GM18907 (cell line): ENCODE measurements around the gene AOPEP.
"Not testable (repeated sequence)": the region's sequence is repeated elsewhere in the genome, so short reads cannot be mapped to it uniquely, and the experiment has no call there.

Source experiments
- ATAC-seq: cut with Tn5 transposase; IDR thresholded peaks from one replicate; pipeline ENCODE4 v1.9.1; 2021; ENCODE audit warnings: mild to moderate bottlenecking, moderate library complexity; ENCODE audit not compliant: unreplicated experiment

Gene AOPEP

DNA sequence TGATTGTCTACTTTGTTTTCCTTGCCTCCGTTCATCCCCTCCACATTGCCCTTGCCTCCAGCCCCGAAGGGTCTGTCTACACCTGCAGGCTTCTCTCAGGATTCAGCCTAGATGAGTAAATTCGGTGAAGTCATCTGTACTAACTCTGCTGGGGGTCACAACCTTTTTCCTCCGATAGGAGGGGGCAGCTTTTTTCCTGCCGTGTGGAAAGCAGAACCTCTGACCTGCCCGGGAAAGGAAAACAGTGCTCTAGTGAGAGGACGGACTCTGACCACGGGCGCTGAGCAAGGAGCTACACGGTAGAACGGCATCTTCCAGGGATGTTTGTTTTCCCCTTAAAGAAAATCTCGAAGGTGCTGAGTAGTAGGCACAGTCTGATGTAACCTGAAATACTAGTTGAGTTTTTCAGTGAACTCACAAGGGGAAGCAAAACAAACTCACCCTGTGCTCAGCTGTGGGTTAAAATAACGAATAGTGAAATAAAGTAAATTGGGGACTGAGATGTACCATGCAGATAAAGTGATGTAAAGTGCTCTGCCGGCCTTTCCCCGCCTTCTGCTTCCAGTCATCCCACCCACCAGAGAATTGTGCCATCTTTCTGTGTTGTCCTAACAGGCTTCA, 281.8 kb downstream of the AOPEP start:
- no peak for ATAC-seq

DNA sequence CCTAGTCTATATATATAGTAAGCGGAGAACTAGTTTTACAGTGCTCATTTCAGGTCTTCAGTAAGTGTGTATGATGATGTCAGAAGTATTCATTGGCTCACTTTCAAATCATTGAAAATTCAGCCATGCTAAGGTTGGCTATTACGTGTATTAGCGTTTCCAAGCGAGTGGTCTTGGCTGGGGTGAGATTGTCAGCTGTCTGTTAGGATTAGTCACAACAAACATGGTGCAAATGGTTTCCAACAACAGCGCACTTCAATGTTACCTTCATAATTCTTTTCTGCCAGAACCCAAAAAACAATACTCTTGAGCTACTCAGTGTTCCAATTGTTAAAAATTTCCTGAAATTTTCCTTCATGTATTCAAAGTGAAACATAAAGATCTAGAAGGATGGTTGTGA, 283.0 kb downstream of the AOPEP start:
- ATAC-seq: no peak

DNA sequence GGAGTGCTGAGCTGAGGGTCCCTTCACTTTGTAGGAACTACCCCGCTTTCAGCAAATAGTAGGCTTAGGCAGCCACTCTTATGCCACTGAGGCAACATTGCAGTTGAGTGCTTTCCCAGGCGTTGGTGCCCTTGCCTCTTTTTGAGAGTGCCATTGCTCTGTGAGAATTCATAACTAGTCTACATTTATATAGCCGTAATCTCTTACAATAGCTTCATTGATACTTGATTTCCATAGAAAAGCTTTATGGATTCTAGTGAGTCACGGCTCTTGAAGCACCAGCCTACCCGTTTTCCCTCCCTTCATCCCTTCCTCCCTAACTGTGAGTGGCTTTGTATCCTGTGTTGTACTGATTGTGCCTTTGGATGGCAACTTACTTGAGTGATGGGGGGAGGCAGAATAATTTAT, 283.9 kb downstream of the AOPEP start:
- ATAC-seq: no peak

DNA sequence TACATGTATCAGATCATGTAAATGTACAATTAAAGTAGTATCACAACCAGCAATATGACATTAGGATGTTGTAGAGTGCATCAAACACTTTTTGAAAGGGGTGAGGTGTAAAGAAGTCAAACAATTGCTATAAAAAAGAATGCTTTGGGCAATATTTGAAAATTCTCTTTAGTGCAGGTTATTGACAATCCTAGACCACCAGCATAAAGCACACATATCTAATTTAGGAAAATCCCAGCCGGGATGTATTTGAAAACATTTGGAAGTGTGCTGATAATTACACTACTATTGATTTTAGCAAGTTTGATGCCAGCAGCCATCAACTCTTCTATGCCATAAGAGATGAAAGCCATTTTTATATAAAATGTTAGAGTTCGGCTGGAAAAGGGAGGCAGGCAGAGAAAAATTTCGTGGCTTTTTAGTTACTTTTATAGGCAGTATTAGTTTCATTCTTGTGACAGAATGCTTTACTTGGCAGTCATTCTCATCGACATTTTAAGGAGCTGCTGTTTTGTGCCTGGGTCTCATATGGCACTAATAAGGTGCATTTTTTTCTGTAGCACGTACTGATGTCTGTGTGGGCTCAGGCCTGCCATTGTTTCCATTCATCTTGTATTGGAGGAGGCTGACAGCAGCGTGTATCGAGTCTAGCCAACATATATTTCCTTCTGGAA, 285.7 kb downstream of the AOPEP start:
- no peak for ATAC-seq

DNA sequence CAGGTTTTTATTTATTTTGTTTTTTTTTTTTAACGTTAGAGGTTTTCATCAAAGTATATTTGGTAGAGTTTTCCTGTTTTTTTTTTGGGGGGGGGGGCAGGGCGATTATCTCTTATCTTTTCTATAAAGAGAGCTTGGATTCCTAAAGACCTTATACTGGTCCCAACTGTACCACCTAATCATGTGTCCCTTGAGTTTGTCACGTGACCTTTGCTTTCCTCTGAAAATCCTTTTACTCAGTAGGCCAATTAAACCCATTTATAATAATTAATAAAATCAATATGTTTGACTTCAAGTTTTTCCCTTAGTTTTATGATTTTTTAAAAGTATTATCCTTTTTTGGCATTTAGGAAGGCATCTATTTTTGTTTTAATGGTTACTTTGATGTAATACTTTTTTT, 286.4 kb downstream of the AOPEP start:
- no peak for ATAC-seq

DNA sequence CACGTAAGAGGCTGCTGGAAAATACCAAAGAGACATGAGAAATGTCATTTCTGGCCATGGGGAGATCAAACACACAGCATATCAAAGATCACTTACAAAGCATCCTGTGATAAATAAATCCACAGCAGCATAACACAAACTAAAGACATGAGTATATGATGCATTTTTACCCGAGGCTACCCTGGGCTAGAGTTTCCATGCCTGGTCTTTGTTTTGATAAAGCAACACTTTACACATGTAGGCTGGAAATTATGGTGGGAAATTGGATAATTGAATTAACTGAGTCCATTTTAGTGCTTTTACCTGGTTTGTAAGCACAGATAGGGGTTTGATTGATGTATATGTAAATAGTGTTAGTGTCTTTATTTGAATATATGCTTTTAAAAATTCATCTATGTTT, 288.4 kb downstream of the AOPEP start:
- no peak for ATAC-seq

DNA sequence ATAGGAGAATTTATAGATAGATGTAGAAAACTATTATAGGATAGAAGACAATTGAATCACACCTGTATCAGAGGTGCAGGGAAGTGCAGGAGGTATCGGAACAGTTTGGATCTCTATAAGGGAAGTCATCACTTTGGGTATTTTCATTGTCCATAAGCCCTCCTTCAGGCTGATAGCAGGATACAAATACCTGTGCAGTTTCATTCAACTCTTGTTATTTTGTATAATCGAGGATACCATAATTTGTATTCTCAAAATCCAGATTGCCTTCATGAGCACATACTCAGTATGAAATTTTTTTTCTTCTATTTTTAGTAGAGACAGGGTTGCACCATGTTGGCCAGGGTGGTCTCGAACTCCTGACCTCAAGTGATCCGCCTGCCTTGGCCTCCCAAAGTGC, 289.1 kb downstream of the AOPEP start:
- no peak for ATAC-seq

DNA sequence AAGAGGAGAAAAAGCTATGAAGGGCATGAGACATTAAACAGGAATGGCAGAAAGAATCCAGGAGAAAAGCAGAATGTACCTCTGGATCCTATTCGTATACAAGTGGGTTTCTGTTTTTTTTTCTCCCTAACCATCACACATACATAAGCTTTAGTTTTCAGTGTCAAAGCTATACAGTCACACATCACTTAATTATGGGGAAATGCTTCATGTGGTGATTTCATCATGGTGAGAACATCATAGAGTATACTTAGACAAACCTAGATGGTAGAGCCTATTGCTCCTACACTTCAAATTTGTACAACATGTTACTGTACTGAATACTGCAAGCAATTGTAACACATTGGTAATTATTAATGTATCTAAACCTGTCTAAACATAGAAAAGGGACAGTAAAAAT, 290.6 kb downstream of the AOPEP start:
- ATAC-seq: no peak

DNA sequence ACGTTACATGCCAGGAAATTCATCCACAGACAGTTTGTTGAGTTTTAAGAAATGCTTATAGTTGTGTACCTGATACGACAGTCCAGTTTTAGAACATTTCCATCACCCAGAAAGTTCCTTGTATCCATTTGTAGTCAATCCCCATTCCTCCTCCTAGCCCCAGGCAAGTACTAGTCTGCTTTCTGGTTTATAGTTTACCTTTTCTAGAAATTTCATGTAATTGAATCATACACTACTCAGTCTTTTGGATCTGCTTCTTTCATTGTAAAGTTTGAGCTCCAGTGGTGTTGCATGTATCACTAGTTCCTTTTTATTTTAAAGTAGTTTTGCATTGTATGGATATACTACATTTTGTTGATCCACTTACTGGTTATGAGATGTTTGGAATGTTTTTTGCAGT, 291.2 kb downstream of the AOPEP start:
- no peak for ATAC-seq

DNA sequence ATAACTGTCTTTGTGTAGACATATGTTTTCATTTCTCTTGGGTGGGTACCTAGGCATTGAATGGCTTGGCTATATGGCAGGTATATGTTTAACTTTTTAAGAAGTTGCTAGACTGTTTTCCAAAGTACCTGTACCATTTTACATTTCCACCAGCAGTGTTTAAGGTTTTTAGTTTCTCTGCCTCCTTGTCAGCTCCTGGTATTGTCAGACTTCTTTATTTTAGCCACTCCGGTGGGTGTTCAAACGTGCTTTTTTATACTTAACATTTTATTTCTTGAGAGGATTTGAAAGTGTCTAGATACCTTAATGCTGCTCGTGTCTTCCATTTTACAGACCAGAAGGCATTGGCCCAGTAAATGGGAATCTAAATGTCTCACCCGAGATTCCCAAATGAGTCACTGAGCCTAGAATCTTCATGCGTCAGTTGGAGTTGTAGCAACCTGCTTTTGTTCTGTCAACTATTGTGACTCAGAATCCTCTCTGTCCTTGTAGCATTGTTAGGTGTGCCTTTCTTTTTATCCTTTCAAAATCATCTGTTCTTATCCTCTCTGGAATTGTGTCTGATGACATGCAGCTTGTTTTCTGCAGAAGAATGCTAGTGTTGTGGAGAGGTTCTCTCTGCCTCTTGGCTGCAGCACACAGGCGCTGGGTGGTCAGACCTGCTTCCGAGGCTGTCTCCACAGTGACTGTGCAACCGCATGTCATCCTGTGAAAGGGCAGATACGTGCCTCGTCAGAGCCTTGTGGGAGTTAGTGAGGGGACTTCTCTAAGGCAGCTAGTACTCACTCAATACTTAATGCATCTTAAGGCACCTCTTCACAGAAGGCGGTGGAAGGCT, 291.8 kb downstream of the AOPEP start:
- no peak for ATAC-seq

DNA sequence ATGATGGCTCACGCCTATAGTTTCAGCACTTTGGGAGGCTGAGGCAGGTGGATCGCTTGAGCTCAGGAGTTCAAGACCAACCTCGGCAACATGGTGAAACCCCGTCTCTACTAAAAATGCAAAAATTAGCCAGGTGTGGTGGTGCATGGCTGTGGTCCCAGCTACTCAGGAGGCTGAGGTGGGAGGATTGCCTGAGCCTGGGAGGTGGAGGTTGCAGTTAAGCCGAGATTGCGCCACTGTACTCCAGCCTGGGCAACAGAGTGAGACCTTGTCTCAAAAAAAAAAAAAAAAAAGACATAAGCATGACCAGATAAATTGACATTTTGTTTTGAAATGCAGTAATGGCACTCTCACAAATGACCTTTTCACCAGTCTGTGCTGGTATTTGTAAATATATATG, 294.1 kb downstream of the AOPEP start:
- ATAC-seq: not testable (repeated sequence)

DNA sequence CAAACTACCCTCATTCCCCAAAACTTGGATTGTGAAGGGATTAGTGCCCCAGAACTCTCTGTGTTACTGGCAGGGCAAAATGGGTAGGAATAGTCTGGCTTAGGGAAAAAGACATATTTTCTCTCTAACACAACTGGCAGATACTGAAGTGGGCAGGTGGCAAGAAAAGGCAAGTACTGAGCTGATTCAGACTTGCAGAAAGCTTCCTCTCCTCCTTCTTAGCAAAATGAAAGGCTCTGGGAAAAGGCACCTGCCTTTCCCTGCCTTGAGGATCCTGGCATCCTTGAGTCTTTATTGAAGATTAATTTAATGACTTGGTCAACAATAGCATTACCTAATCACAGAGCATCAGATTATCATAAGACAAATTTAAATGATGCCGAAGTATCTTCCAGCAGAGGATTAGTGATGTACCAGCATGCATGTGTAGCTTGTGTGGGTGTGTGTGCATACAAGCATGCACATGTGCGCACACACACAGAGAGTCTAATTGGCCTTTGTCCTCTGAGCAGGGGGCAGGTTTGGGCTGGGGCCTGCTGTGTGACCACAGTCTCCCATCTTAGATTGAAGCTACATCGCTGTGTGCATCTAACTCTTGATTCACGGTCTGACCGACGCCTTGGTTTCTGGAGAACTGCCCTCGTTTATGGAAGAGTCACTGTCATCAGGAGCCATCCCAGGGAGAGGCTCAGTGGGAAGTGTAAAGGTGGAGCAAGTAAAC, 294.8 kb downstream of the AOPEP start:
- ATAC-seq: no peak

DNA sequence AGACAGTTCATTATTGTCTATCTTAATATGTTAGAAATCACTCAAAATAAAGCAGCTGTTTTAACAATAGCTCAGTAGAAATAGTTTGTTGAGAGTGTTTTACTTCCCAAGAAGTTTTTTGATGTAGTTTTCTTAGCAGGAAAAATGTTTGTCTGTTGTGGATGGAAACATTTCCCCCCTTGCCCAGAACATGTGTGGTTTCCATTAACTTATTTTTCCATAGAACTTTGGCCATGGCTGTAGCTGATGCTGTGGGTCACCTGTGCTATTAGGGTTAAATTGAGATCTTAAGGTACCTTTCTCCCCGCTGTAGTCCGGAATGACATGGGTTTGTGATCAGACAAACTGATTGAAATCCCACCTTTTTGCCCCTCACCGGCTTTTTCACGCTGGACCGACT, 296.2 kb downstream of the AOPEP start:
- no peak for ATAC-seq

DNA sequence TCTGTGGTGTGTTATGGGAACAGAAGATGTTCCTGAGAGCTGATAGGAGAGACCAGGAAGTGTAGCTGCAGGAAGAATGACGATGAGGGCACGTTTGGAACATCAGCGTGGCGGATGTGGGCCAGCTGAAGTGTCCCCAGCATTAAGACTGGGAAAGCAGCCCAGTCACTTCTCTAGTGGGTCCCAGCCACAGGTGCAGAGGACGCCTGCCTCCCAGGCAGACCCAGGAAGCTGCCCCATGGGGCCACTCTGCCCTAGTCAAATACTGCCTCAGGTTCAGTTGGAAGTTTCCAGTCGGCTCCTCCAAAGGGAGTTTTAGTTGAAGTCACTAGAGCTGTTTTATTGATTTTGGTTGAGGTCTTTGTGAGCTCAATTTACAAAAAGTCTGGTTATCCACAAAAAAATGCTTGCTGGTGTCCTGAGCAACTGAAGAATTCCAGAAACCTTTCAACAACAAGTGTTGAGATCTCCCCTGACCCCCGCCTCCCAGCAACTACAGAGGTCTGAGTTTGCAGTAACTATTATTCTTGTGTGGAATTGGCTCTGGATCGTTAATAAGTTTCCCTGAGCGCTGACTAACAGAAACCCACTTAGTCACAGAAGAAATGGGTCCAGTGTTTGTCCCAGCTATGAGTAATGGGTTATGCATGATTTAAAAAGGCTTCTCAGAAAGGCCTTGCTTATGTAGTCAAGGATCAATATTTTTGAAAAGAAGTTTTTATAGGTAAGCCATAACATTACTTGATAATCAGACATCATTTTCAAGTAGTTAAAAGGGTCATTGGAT, 296.9 kb downstream of the AOPEP start:
- ATAC-seq: no peak

DNA sequence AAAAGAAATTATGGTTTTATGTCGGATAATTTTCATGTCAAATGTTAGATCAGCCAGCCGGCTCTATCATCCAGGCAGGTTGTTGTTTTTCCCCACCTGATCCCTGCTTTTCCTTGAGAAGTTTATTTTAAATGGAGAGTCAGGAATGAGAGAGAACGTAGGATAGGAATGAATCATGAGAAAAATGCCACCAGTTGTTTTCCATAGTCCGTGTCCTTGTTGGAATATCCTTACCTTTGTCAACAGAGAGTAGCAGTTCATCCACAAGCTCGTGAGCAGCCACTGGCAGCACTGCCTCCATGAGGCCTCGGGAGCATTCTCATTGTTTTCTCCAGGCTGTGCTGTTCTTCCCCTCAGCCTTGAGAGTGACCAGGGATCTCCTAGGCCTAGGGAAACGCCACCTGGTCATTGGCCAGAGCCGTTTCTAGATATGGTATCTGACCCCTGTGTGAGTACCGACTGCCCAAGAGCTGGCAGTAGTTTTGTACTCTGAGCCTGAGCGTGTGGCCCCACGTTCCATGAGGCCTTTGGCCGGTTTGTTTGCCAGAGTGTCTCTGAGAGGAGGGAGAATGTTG, 297.7 kb downstream of the AOPEP start:
- ATAC-seq: no peak

DNA sequence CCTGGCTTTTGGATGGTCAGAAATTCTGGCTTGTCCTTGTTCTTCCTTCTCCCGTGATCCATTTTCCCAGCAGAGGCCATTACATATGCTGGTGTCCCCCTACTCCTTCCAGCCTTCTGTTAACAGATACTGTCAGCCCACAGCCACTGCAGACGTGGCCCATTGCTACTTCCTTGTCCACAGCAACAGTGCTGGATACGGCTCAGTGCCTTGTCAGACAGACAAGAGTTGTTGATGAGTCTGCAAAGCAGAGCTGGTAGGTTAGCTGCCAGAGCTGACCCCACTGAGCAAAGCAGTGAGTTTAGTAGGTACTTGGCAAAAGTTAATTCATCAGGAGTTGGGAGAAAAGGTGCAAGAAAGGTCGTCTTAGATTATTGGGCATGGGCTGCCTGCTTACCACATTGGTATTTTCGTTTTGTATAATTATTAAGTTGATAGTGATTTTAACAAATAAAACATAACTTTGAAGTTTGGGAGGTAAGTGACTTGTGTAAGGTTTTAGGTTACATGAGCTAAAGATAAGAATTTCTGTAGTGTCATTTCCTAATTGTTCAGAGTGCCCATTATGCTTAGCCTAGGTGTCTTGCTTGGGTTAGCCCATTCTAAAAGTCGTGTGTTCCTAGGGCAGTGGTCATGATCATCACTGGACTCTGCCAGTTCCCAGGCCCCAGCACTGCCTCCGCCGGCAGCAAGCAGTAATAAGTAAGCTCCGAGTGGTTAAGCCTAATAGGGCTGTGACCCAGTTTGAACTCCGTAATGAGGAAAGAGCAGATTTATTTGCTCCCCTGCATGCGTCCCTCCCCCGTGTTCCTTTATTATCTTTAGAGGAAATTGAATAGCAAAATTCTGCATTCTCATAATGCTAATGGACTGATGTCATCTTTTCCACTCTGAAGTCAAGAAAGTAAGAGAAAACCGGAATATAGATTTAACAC, 299.0 kb downstream of the AOPEP start:
- ATAC-seq: no peak

DNA sequence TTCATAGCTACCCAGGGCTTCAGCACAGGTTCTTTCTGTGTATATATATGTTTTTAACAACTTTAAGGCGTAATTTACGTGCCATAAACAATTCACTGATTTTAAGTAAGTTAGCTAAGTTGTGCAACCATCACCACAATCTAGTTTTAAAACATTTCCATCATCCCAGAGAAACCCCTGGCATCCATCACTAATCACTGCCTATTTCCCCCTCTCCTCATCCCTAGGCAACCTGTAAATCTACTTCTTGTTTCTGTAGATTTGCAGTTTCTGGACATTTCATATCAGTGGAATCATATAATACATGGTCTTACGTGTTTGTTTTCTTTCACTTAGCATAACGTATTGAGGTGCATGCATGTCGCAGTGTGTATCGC, 299.6 kb downstream of the AOPEP start:
- ATAC-seq: no peak

DNA sequence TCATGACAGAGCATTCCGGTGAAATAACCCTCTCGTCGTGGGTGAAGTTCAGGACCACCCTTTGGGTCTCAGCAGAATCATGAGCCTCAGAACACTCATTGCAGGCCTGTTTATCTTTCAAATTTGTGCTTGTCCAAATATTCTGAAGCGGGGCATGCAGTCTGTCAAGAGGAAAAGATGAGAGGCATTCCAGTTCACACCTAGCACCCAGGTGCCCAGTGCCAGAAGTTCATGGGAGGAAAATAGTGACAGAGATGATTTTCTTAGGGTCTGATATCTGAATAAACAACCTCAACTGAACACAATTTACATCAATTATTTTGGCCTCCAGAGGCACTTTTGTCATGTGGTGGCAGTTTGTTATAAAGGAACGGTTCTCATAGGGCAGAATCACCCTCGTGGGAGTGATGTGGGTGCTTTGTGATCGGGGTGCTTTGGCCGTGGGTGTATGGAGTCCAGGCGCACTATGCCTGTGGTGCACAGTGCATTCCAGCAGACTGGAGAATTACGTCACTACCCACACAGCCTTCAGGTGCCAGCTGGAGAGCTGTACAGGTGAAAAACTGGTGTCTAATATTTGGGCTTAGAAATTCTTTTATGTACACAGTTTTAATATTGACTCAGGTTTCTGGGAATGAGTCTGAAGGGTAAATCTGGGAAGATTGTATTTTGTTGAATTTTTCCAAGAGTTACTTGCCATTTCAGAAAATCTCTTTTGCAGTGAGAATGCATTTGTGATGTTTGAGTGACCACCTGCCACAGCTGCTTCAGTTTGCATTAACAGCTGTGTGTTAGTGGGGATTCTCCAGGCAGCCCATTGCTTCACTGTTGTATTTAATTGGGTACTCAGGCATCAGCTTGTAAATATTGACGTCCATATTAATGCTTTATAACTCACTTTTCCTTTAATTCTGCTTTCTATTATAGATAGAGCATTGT, 301.7 kb downstream of the AOPEP start:
- ATAC-seq: no peak
